CD14-positive monocyte (primary cell): ENCODE results near the gene CTNNAL1. TPM values are rescaled to one million over a fixed set of nuclear protein-coding genes. Genes with fewer than 3 reads are reported as not detected.

Experiments used
- DNase-seq, 3 donors: peaks; one replicate each; pipeline ENCODE4 v3.0.0-alpha.2; 2011 to 2022
- H2AFZ ChIP-seq: 2 replicates; pipeline ENCODE4 v1.6.0; 2012; ENCODE audit warnings: mild to moderate bottlenecking, low read depth, low read length, inconsistent platforms; ENCODE audit not compliant: insufficient read depth, poor library complexity, severe bottlenecking
- H3K27ac ChIP-seq, 2 donors: 1 replicate in 1 of 2; 2 replicates in 1 of 2; pipeline ENCODE4 v1.5.1; 2012 to 2013; ENCODE audit warnings: low read length in 2 of 2, control low read depth in 1 of 2, inconsistent platforms in 1 of 2, low read depth in 1 of 2, mild to moderate bottlenecking in 1 of 2
- H3K27me3 ChIP-seq, 2 donors: one replicate each; pipeline versions ENCODE4 v1.6.0 to v1.6.1; 2011 to 2013; ENCODE audit warnings: low read length in 2 of 2; ENCODE audit not compliant: control insufficient read depth in 2 of 2, insufficient read depth in 2 of 2
- H3K36me3 ChIP-seq, 2 donors: replicated peaks in 1 of 2; 1 replicate in 1 of 2; 2 replicates in 1 of 2; pipeline versions ENCODE4 v1.5.1 to v1.6.1; 2012 to 2013; ENCODE audit warnings: low read length in 2 of 2, control low read depth in 1 of 2, inconsistent platforms in 1 of 2, mild to moderate bottlenecking in 1 of 2; ENCODE audit not compliant: insufficient read depth in 2 of 2, control insufficient read depth in 1 of 2
- H3K4me1 ChIP-seq, 2 donors: 1 replicate in 1 of 2; 2 replicates in 1 of 2; pipeline versions ENCODE4 v1.5.1 to v1.6.1; 2012 to 2013; ENCODE audit warnings: low read length in 2 of 2, control low read depth in 1 of 2, inconsistent platforms in 1 of 2, mild to moderate bottlenecking in 1 of 2, moderate library complexity in 1 of 2; ENCODE audit not compliant: insufficient read depth in 2 of 2, control insufficient read depth in 1 of 2
- H3K4me2 ChIP-seq: replicated peaks from 2 replicates; pipeline ENCODE3; 2012; ENCODE audit warnings: low read length, moderate library complexity, mild to moderate bottlenecking; ENCODE audit not compliant: poor library complexity, severe bottlenecking; ENCODE audit errors: extremely low read depth
- H3K4me3 ChIP-seq, 3 experiments: fragments of 200-600 bp in 1 of 3; sonication (generic) in 1 of 3; replicated peaks in 1 of 3; 1 replicate in 2 of 3; 2 replicates in 1 of 3; pipeline ENCODE4 v1.5.1; 2011 to 2013; ENCODE audit warnings: low read length in 3 of 3, mild to moderate bottlenecking in 3 of 3, control low read depth in 2 of 3, low read depth in 2 of 3, inconsistent platforms in 1 of 3, moderate library complexity in 1 of 3
- H3K79me2 ChIP-seq: 2 replicates; pipeline ENCODE4 v1.6.0; 2012; ENCODE audit warnings: mild to moderate bottlenecking, control low read depth, inconsistent platforms, low read length, moderate library complexity; ENCODE audit not compliant: insufficient read depth
- H3K9ac ChIP-seq: 2 replicates; pipeline ENCODE4 v1.6.0; 2017; ENCODE audit warnings: low read length, mild to moderate bottlenecking; ENCODE audit not compliant: insufficient read depth, poor library complexity, severe bottlenecking
- H3K9me3 ChIP-seq, 2 donors: replicated peaks in 1 of 2; 1 replicate in 1 of 2; 2 replicates in 1 of 2; pipeline versions ENCODE4 v1.5.1 to v1.6.1; 2012 to 2013; ENCODE audit warnings: low read length in 2 of 2, control low read depth in 1 of 2; ENCODE audit not compliant: control insufficient read depth in 1 of 2, insufficient read depth in 1 of 2
- H4K20me1 ChIP-seq: 2 replicates; pipeline ENCODE4 v1.6.0; 2012; ENCODE audit warnings: mild to moderate bottlenecking, low read length, control low read depth, moderate library complexity; ENCODE audit not compliant: insufficient read depth
- H3K27ac Mint-ChIP-seq, 7 donors: one replicate each; pipeline ENCODE4 v1.8.0; 2020; ENCODE audit warnings: mild to moderate bottlenecking in 7 of 7, mixed read lengths in 7 of 7, moderate library complexity in 6 of 7, inconsistent platforms in 2 of 7
- H3K27me3 Mint-ChIP-seq, 3 donors: one replicate each; pipeline ENCODE4 v1.8.0; 2021 to 2022; ENCODE audit warnings: low read depth in 3 of 3, mild to moderate bottlenecking in 3 of 3, mixed read lengths in 3 of 3, moderate library complexity in 3 of 3, inconsistent platforms in 1 of 3
- H3K36me3 Mint-ChIP-seq, 2 donors: one replicate each; pipeline ENCODE4 v1.8.0; 2020; ENCODE audit warnings: mixed read lengths in 2 of 2, inconsistent platforms in 1 of 2, mild to moderate bottlenecking in 1 of 2
- H3K4me1 Mint-ChIP-seq: one replicate; pipeline ENCODE4 v1.8.0; 2020; ENCODE audit warnings: mild to moderate bottlenecking, mixed read lengths
- H3K4me3 Mint-ChIP-seq, 2 donors: one replicate each; pipeline ENCODE4 v1.8.0; 2020; ENCODE audit warnings: mild to moderate bottlenecking in 2 of 2, mixed read lengths in 2 of 2, moderate library complexity in 1 of 2
- H3K9me3 Mint-ChIP-seq, 7 donors: one replicate each; pipeline ENCODE4 v1.8.0; 2020 to 2022; ENCODE audit warnings: mixed read lengths in 7 of 7, mild to moderate bottlenecking in 6 of 7, moderate library complexity in 6 of 7, inconsistent platforms in 2 of 7
- CTCF ChIP-seq: fragments of 200-600 bp; IDR thresholded peaks from one replicate; pipeline ENCODE4 v1.8.0; 2022; ENCODE audit warnings: antibody characterized with exemption, mild to moderate bottlenecking
- WGBS: methylation state at CpG from one replicate; pipeline ENCODE4 v1.1.5; 2013; ENCODE audit warnings: missing lambda C conversion rate; ENCODE audit not compliant: insufficient coverage; 5-methylcytosine and 5-hydroxymethylcytosine counted together
- intact Hi-C, 2 donors: fragments of 100-400 bp; cut with micrococcal nuclease; formaldehyde crosslinking; loops; one replicate each; pipeline versions ENCODE4 v1.15.0 to v1.15.1; 2023
- polyA plus RNA-seq, 3 donors: library from polyadenylated mRNA; depleted of rRNA in 1 of 3; unstranded in 2 of 3; stranded (reverse) in 1 of 3; fragments of 300-500 nt in 2 of 3; fragments of >200 nt in 1 of 3; fragmentation: Illumina TruSeq in 2 of 3; gene quantifications; 1 replicate in 2 of 3; 2 replicates in 1 of 3; pipeline ENCODE4 v1.2.3, GENCODE V29; 2012 to 2021

CTNNAL1 gene
- polyA plus RNA-seq, 3 donors: 0.10 to 0.39 (median 0.25) TPM

DNA sequence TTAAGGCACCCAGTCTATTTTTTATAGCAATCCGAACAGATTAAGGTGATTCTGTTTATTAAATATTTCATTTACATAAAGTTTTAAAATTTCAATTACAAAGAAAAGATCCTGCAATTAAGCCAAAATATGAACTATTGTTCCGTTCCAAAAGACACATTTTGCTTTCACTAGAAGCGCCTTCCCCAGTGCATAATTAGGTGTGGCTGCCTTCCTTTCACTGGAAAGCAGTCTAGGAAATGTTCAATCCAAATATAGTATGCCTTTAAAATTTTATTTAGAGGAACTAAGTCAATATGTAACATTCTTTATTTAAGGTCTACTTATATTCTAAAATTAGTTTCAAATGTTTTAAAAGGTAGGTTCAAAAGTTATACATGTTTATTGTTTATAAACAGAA lies 7.6 kb downstream of the CTNNAL1 start:
- Histone ChIP-seq H3K79me2 (no peaks in the 10 kb centered on the region), H2AFZ (no peak overlapping the region), H3K4me3 (no peak overlapping the region), H3K27me3 (no peaks in the 10 kb centered on the region), H3K9ac (no peak overlapping the region), H3K9me3 (peaks cover 7 to 13% of the 10 kb centered on the region in 2 donors), H4K20me1 (no peaks in the 10 kb centered on the region), H3K4me2 (no peak overlapping the region), H3K36me3 (no peaks in the 10 kb centered on the region), H3K27ac (no peak overlapping the region), H3K4me1 (peaks cover 2 to 4% of the 10 kb centered on the region in 2 donors)
- Mint-ChIP-seq H3K9me3 (peaks cover 9 to 15% (median 11%) of the 10 kb centered on the region in 7 donors), H3K27ac (no peak overlapping the region), H3K4me3 (no peak overlapping the region), H3K36me3 (peaks cover 5 to 8% of the 10 kb centered on the region in 2 donors), H3K27me3 (no peaks in the 10 kb centered on the region), H3K4me1 (peaks cover 9% of the 10 kb centered on the region)
- intact Hi-C loops: no loop called here
- TF ChIP-seq CTCF: no peak
- no peak for DNase-seq
- no CpG with 5 or more reads among the region's 3 CpGs for whole genome bisulfite sequencing

DNA sequence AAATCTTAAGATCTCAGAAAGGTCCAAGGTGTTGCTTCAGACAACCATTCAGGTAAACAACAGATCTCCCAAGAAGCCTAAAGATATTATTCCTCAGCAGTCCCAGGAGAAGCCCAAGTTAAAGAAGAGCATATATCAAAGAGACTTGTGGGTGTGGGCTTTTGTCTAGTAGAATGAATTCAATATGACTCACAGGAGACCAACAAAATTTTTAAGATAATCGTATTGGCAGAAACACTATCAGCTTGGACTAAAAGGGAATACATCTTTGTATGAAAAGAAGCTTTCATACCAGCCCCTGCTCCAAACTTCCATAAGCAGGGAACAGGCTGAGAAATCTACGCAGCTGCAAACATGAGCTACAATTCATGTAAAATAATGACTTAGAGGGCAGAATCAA lies 10.2 kb downstream of the CTNNAL1 start:
- H3K9ac ChIP-seq: no peak overlapping the region
- H3K9me3 ChIP-seq: peaks cover 7 to 13% of the 10 kb centered on the region in 2 donors
- peaks cover 3% of the 10 kb centered on the region for H3K4me1 Mint-ChIP-seq
- H3K4me3 Mint-ChIP-seq: no peak overlapping the region
- DNase-seq: no peak
- H3K79me2 ChIP-seq: no peaks in the 10 kb centered on the region
- H3K36me3 Mint-ChIP-seq: peaks cover 5 to 8% of the 10 kb centered on the region in 2 donors
- H3K4me3 ChIP-seq: no peak overlapping the region
- H3K4me1 ChIP-seq: no peaks in the 10 kb centered on the region
- H3K27me3 ChIP-seq: no peaks in the 10 kb centered on the region
- no peak for TF ChIP-seq CTCF
- no peak overlapping the region for H3K4me2 ChIP-seq
- H4K20me1 ChIP-seq: no peaks in the 10 kb centered on the region
- H2AFZ ChIP-seq: no peak overlapping the region
- H3K9me3 Mint-ChIP-seq: peaks cover 9 to 15% (median 11%) of the 10 kb centered on the region in 7 donors
- intact Hi-C loops: no loop called here
- H3K27ac Mint-ChIP-seq: no peak overlapping the region
- no peak overlapping the region for H3K27ac ChIP-seq
- no peaks in the 10 kb centered on the region for H3K36me3 ChIP-seq
- H3K27me3 Mint-ChIP-seq: no peaks in the 10 kb centered on the region
- WGBS: 100% methylated on average over 1 of the region's 2 CpGs
